AG09319 (cell line): ENCODE data around the gene IFNGR1.

ENCODE experiments used
- DNase-seq: peaks from one replicate; pipeline ENCODE4 v3.0.0-alpha.2; 2010; ENCODE audit warnings: low read depth; ENCODE audit errors: extremely low read depth
- TF ChIP-seq, protein P1 (sequence below): IDR thresholded peaks from 2 replicates; pipeline ENCODE4 v1.5.1; 2011; ENCODE audit warnings: low read depth, mild to moderate bottlenecking, inconsistent platforms, low read length, moderate library complexity

IFNGR1 gene

DNA sequence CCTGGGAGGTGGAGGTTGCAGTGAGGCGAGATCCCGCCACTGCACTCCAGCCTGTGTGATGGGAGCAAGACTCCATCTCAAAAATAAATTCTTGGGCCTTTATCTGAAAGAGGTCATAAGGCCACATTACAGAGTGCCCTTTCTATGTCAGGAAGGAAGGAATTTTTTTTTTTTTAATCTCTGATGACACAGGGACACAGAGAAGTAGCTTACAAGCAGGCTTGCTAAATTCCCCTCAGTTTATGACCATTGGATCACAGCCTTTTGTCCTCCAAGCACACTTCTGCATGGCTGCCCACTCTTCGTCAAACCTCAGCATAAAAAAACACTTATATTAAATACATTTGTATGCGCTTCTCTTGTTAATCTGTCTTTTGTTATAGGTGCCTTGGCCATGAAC lies 7.5 kb upstream of the IFNGR1 start:
- TF ChIP-seq, protein P1, sequence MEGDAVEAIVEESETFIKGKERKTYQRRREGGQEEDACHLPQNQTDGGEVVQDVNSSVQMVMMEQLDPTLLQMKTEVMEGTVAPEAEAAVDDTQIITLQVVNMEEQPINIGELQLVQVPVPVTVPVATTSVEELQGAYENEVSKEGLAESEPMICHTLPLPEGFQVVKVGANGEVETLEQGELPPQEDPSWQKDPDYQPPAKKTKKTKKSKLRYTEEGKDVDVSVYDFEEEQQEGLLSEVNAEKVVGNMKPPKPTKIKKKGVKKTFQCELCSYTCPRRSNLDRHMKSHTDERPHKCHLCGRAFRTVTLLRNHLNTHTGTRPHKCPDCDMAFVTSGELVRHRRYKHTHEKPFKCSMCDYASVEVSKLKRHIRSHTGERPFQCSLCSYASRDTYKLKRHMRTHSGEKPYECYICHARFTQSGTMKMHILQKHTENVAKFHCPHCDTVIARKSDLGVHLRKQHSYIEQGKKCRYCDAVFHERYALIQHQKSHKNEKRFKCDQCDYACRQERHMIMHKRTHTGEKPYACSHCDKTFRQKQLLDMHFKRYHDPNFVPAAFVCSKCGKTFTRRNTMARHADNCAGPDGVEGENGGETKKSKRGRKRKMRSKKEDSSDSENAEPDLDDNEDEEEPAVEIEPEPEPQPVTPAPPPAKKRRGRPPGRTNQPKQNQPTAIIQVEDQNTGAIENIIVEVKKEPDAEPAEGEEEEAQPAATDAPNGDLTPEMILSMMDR: no peak
- no peak for DNase-seq

DNA sequence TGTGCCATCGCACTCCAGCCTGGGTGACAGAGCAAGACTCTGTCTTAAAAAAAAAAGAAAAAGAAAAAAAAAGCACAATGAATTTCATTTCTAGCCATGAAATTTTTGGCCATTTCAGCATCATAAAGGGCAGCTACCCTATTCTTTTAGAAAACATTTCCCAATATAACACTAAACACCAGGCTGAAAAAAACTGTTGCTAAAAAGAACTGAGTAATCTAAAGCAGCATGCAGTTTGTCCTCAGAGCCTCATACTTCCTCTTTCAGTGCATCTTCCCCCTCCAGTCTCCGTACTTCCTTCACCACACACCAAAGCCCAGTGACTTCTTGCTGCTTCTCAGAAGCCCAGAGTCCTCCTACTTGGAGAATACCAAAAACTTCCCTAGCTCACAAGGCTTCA lies 5.6 kb upstream of the IFNGR1 start:
- no peak for DNase-seq
- TF ChIP-seq, protein P1: no peak

DNA sequence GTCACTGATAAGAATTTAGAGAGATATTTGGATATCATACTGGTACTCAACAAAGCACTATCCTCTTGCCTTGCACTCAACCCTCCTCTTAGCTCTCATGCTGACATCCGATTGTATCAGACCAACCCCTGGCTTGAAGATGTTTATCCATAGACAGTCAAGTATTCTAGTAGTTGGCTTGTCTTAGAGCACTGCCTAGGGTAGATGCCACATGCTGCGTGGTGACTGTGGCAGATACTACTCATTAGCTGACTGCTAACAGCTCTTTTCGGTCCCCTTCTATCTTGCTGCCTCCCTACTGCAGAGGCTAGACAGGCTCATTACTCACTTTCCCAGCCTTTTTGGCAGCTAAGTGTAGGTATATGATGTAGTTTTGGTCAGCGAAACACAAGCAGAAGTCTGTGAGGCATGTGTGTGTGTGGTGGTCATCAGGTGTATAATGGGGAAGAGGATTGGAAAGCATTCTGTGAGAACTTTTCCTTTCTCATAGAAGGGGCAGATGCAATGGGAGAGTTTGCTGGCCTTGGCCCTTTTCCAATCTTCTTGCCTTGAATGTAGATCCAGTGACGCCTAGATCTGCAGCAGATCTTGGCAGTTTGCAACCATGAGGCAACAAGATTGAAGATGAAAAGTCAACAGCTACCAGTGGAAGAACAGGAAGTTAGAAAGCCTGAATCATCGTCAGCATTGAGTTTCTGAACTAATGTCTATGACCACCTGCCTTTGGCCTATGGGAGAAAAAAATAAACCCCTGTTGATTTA lies 4.4 kb upstream of the IFNGR1 start:
- TF ChIP-seq, protein P1: no peak
- no peak for DNase-seq

DNA sequence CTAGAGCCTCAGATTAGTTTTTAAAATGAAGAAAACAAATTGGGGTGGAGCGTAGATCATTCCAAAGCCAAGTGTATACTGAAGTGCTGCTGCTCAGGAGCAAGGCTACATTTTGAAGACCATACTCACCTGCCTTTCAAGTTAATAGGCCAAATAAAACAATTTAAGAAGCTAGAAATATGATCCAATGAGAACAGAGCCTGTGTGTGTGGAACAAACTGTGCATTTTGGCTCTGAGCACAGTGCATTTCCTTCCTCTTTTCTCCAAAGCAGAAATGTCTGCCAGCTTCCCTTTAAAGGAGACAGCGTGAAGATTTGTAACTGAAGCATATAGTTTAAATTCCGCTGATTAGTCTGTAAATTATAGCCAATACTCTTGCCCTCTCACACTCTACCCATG lies 3.2 kb upstream of the IFNGR1 start:
- TF ChIP-seq, protein P1: no peak
- no peak for DNase-seq

DNA sequence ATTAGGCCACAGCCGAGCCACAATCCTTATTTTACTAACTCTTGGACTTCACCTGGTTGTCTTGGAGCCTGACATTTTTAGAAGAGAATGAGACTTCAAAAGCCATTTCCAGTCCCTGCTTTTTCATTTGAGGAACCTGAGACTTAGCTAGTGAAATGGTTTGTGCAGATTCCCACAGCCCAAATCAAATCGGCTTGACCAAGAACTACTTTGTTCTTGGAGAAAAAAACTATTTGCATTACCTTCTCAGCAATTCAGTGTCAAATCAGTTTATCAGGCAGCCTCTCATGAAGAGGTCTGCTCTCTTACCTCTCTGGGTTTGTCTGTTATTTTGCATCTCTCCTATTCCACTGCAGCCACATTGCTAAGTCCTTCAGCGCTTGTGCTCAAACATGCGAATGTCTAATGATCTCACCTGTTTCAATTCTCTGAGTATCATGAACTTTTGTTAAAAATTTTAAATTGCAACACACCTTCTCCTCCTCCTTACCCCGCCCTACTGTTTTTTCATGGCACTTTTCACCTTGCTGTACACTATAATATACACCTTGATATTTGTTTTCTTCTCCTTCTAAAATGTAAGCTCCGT lies 573 bp upstream of the IFNGR1 start:
- no peak for DNase-seq
- TF ChIP-seq, protein P1: no peak

DNA sequence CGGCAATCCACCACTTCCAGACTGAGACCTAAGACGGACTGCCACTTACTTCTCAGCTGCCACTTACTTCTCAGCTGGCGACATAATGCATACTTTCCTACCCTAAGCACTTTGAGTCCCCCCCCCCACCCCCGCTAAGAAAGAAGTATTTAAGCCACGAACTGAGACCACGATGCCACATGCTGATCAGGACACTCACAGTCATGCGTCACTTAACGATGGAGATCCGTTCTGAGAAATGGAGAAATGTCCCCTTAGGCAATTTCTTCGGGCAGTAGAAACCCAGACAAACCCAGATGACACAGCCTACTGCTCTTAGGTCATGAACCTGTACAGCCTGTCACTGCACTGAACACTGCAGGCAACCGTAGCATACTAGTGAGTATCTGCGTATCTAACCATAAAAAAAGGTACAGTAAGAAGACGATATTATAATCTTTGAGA lies 690 bp downstream of the IFNGR1 start:
- no peak for DNase-seq
- TF ChIP-seq, protein P1: no peak

DNA sequence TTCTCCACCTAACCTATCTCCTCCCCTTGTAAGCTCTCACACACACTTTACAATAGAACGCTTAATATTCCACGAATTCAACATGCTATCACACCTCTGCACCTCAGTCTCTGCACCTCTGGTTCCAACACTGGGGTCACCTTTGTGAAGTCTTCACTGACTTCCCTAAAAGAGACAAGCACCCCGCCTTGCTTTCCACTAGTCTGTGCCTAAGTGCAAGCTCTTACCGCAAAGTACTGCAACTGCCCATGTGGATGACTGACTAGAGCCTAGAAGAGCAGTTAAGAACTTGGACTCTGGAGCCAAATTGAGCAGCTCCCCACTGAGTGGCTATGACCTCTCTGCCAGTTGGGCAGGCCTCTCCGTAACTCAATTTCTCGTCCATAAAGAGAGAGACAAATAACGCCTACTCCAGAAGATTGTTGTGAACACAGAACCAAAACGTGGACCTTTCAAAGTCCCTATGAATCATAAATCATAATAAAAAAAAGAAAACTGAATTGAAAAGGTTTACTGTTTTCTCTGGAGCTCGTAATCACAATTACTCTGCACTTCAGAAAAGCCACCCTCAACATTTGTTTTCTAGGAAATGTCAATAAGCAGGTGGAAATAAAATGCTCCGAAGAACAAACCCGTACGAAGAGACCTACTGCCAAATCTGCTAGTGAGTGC lies 1.2 kb downstream of the IFNGR1 start:
- no peak for DNase-seq
- TF ChIP-seq, protein P1: no peak
